Astrocyte of the cerebellum (primary cell): ENCODE results near the gene ADD3.

Source experiments
- DNase-seq: peaks from one replicate; pipeline ENCODE4 v3.0.0-alpha.2; 2011; ENCODE audit warnings: low read depth
- H3K4me3 ChIP-seq: 2 replicates; pipeline ENCODE4 v1.5.1; 2011; ENCODE audit warnings: mild to moderate bottlenecking, low read depth, low read length, moderate library complexity
- CTCF ChIP-seq: IDR thresholded peaks from 2 replicates; pipeline ENCODE4 v1.5.1; 2012; ENCODE audit warnings: low read length, low read depth, moderate library complexity, mild to moderate bottlenecking; ENCODE audit errors: missing control alignments
- in situ Hi-C: cut with HindIII; loops from 2 replicates; pipeline ENCODE4 v1.10.0; 2017; ENCODE audit warnings: low sequenced_read_pairs

The ADD3 gene

GRCh38 chr10:109976681-109977080, 31.1 kb upstream of the ADD3 start:
- TF ChIP-seq CTCF, result no peak
- in situ Hi-C loops, result no loop called here
- no peak for DNase-seq

GRCh38 chr10:109977382-109977806, 30.4 kb upstream of the ADD3 start:
- in situ Hi-C loops, result no loop called here
- no peak overlapping the region for H3K4me3 ChIP-seq
- TF ChIP-seq CTCF, result no peak
- DNase-seq, result no peak

More at GRCh38 chr10:109976681-109977080, 31.1 kb upstream of the ADD3 start:
- no peak overlapping the region for H3K4me3 ChIP-seq

- DNase-seq, result no peak
- peak; percentile 61 for TF ChIP-seq CTCF
- no peak overlapping the region for H3K4me3 ChIP-seq
- in situ Hi-C loops, result no loop called here
These were observed 29.3 kb upstream of the ADD3 start for GRCh38 chr10:109978481-109978880.

GRCh38 chr10:109979215-109979614, 28.6 kb upstream of the ADD3 start:
- in situ Hi-C loops, result no loop called here
- TF ChIP-seq CTCF, result no peak
- DNase-seq, result no peak
- no peak overlapping the region for H3K4me3 ChIP-seq

- DNase-seq, result peak; percentile 82
- no peak for TF ChIP-seq CTCF
- in situ Hi-C loops, result no loop called here
- H3K4me3 ChIP-seq, result no peak overlapping the region
These were observed 26.1 kb upstream of the ADD3 start for GRCh38 chr10:109981650-109982049.

- in situ Hi-C loops, result no loop called here
- DNase-seq, result no peak
- H3K4me3 ChIP-seq, result no peak overlapping the region
- no peak for TF ChIP-seq CTCF
These were observed 25.7 kb upstream of the ADD3 start for GRCh38 chr10:109982123-109982522.

GRCh38 chr10:109982812-109983211, 25.0 kb upstream of the ADD3 start:
- no peak for DNase-seq
- in situ Hi-C loops, result no loop called here

More at GRCh38 chr10:109982812-109983211, 25.0 kb upstream of the ADD3 start:
- H3K4me3 ChIP-seq, result no peak overlapping the region
- no peak for TF ChIP-seq CTCF
